HCT116 (cell line): ENCODE results near the gene EYA2. TPM values are rescaled to one million over a fixed set of nuclear protein-coding genes. Genes with fewer than 3 reads are reported as not detected.

Source experiments
- ATAC-seq: fragments of 200-7000 bp; cut with Tn5 transposase; 2 replicates; pipeline ENCODE4 v1.9.1; 2020; ENCODE audit warnings: mild to moderate bottlenecking, moderate library complexity
- BruUV-seq: library from RNA; stranded (reverse); fragments of 400-500 nt; replicated peaks from 2 replicates; lab custom pipeline; 2021; lab: Mats Ljungman, UMichigan
- CTCF ChIA-PET: fragments of 300-600 bp; sonication (Branson Sonifier 250); formaldehyde crosslinking; loops from one replicate; lab custom pipeline; 2021; ENCODE audit warnings: antibody characterized with exemption; lab: Charles Lee
- POLR2A ChIA-PET: fragments of 300-600, 350-600 bp; sonication (Branson Sonifier 250); formaldehyde crosslinking; loops from one replicate; lab custom pipeline; 2021; ENCODE audit warnings: antibody characterized with exemption; lab: Charles Lee
- RAD21 ChIA-PET, 2 experiments: fragments of 300-600 bp; sonication (Branson Sonifier 250); formaldehyde crosslinking; loops; one replicate each; lab custom pipeline; 2023; ENCODE audit warnings: low total read pairs in 2 of 2; ENCODE audit not compliant: uncharacterized antibody in 2 of 2, unreplicated experiment in 2 of 2, low non-redundant PET in 1 of 2; lab: Charles Lee
- DNase-seq: peaks from one replicate; pipeline ENCODE4 v3.0.0-alpha.2; 2010; ENCODE audit warnings: low read depth, low spot score
- H2AFZ ChIP-seq: fragments of 200-600 bp; shearing (Covaris generic), sonication (generic); 2 replicates; pipeline ENCODE4 v1.6.1; 2017; ENCODE audit warnings: low read depth, mixed run types, mixed read lengths, antibody characterized with exemption, low read length; ENCODE audit not compliant: poor library complexity, severe bottlenecking
- H3K27ac ChIP-seq: 2 replicates; pipeline ENCODE4 v1.5.1; 2012; ENCODE audit warnings: low read depth, low read length
- H3K27me3 ChIP-seq: fragments of 200-600 bp; sonication (generic); 2 replicates; pipeline ENCODE4 v1.6.1; 2016; ENCODE audit warnings: mixed run types, low read length, mixed read lengths; ENCODE audit not compliant: insufficient read depth
- H3K36me3 ChIP-seq, 2 experiments: fragments of 200-500 bp in 1 of 2; fragments of 200-600 bp in 1 of 2; sonication (Bioruptor generic) in 1 of 2; sonication (generic) in 1 of 2; 2 replicates each; pipeline versions ENCODE4 v1.5.1 to v1.6.1; 2014 to 2016; ENCODE audit warnings: low read length in 2 of 2, inconsistent platforms in 1 of 2, mixed read lengths in 1 of 2, mixed run types in 1 of 2; ENCODE audit not compliant: insufficient read depth in 2 of 2, control insufficient read depth in 1 of 2
- H3K4me1 ChIP-seq, 2 experiments: fragments of 200-600 bp in 1 of 2; sonication (generic) in 1 of 2; 2 replicates each; pipeline versions ENCODE4 v1.5.1 to v1.6.1; 2012 to 2017; ENCODE audit warnings: low read length in 2 of 2, inconsistent platforms in 1 of 2, mild to moderate bottlenecking in 1 of 2, mixed read lengths in 1 of 2, mixed run types in 1 of 2, moderate library complexity in 1 of 2; ENCODE audit not compliant: insufficient read depth in 2 of 2, control insufficient read depth in 1 of 2
- H3K4me2 ChIP-seq: fragments of 200-600 bp; sonication (generic); 2 replicates; pipeline ENCODE4 v1.6.1; 2017; ENCODE audit warnings: mixed run types, low read length, mixed read lengths
- H3K4me3 ChIP-seq, 2 experiments: fragments of 200-600 bp in 1 of 2; sonication (generic) in 1 of 2; replicated peaks in 1 of 2; 2 replicates each; pipeline ENCODE4 v1.5.1; 2011 to 2016; ENCODE audit warnings: low read length in 2 of 2, control low read depth in 1 of 2, low read depth in 1 of 2, mild to moderate bottlenecking in 1 of 2, mixed read lengths in 1 of 2, mixed run types in 1 of 2
- H3K79me2 ChIP-seq: fragments of 200-600 bp; sonication (generic); 2 replicates; pipeline ENCODE4 v1.6.1; 2017; ENCODE audit warnings: mild to moderate bottlenecking, mixed run types, low read length, moderate library complexity, mixed read lengths; ENCODE audit not compliant: insufficient read depth
- H3K9ac ChIP-seq: fragments of 200-600 bp; sonication (generic); 2 replicates; pipeline ENCODE4 v1.6.1; 2016; ENCODE audit warnings: low read length, mixed read lengths
- H3K9me2 ChIP-seq: fragments of 200-600 bp; sonication (generic), shearing (Covaris generic); 2 replicates; pipeline ENCODE4 v1.6.1; 2017; ENCODE audit warnings: mixed run types, mild to moderate bottlenecking, moderate library complexity; ENCODE audit not compliant: insufficient read depth
- H3K9me3 ChIP-seq, 2 experiments: fragments of 200-500 bp in 1 of 2; fragments of 200-600 bp in 1 of 2; sonication (Bioruptor generic) in 1 of 2; sonication (generic) in 1 of 2; 2 replicates each; pipeline ENCODE4 v1.6.1; 2014 to 2017; ENCODE audit warnings: low read length in 2 of 2, mixed read lengths in 2 of 2, inconsistent platforms in 1 of 2, low read depth in 1 of 2, mild to moderate bottlenecking in 1 of 2, mixed run types in 1 of 2, moderate library complexity in 1 of 2; ENCODE audit not compliant: control insufficient read depth in 1 of 2, insufficient read depth in 1 of 2
- H4K20me1 ChIP-seq: fragments of 200-600 bp; sonication (generic), shearing (Covaris generic); 2 replicates; pipeline ENCODE4 v1.6.1; 2017; ENCODE audit warnings: mixed run types, mild to moderate bottlenecking, moderate library complexity; ENCODE audit not compliant: insufficient read depth
- CBX3 ChIP-seq: IDR thresholded peaks from 2 replicates; pipeline ENCODE4 v1.6.1; 2012; ENCODE audit warnings: low read depth
- CEBPB ChIP-seq: IDR thresholded peaks from 2 replicates; pipeline ENCODE4 v1.6.1; 2012; ENCODE audit warnings: low read depth
- ELF1 ChIP-seq: IDR thresholded peaks from 2 replicates; pipeline ENCODE4 v1.6.1; 2012; ENCODE audit warnings: low read depth, borderline replicate concordance
- EZH2phosphoT487 ChIP-seq: fragments of 200-600 bp; IDR thresholded peaks from 2 replicates; pipeline ENCODE4 v1.6.1; 2018; ENCODE audit warnings: antibody characterized with exemption, borderline replicate concordance
- FOSL1 ChIP-seq: IDR thresholded peaks from 2 replicates; pipeline ENCODE4 v1.6.1; 2012; ENCODE audit warnings: low read depth
- JUND ChIP-seq: IDR thresholded peaks from 2 replicates; pipeline ENCODE4 v1.6.1; 2012
- POLR2AphosphoS5 ChIP-seq: IDR thresholded peaks from 2 replicates; pipeline ENCODE4 v1.6.1; 2011; ENCODE audit warnings: mild to moderate bottlenecking, low read depth, low read length, moderate library complexity
- RAD21 ChIP-seq: IDR thresholded peaks from 2 replicates; pipeline ENCODE4 v1.6.1; 2012; ENCODE audit warnings: low read depth, mild to moderate bottlenecking
- SIN3A ChIP-seq: IDR thresholded peaks from 2 replicates; pipeline ENCODE4 v1.6.1; 2012; ENCODE audit warnings: low read depth
- TCF7L2 ChIP-seq: IDR thresholded peaks from 2 replicates; pipeline ENCODE4 v1.7.0; 2011; ENCODE audit warnings: borderline replicate concordance, inconsistent platforms; ENCODE audit not compliant: insufficient read depth, insufficient read length; ENCODE audit errors: extremely low read depth
- YY1 ChIP-seq: IDR thresholded peaks from 2 replicates; pipeline ENCODE4 v1.6.1; 2011; ENCODE audit warnings: low read length, low read depth, moderate library complexity, mild to moderate bottlenecking; ENCODE audit not compliant: insufficient replicate concordance; ENCODE audit errors: extremely low read depth
- ZFX ChIP-seq: fragments of 450-650 bp; IDR thresholded peaks from 2 replicates; pipeline ENCODE4 v1.6.1; 2017
- ZNF274 ChIP-seq: fragments of 200-500 bp; sonication (Bioruptor generic); IDR thresholded peaks from 2 replicates; pipeline ENCODE4 v1.6.1; 2014; ENCODE audit warnings: mild to moderate bottlenecking, low read depth, low read length, inconsistent platforms
- intact Hi-C: fragments of 100-400 bp; cut with micrococcal nuclease; formaldehyde crosslinking; loops from 2 replicates; pipeline ENCODE4 v1.10.0; 2022
- total RNA-seq: library from RNA; stranded (reverse); gene quantifications from one replicate; pipeline ENCODE4 v1.2.1, GENCODE V29; 2021; ENCODE audit not compliant: unreplicated experiment
- TF ChIP-seq, protein P1 (sequence below): IDR thresholded peaks from 2 replicates; pipeline ENCODE4 v1.6.1; 2012
- TF ChIP-seq, protein P2 (sequence below): IDR thresholded peaks from 2 replicates; pipeline ENCODE4 v1.6.1; 2011; ENCODE audit warnings: mild to moderate bottlenecking, low read length, moderate library complexity; ENCODE audit not compliant: insufficient replicate concordance; ENCODE audit errors: extremely low read depth
- TF ChIP-seq, protein P3 (sequence below): IDR thresholded peaks from 2 replicates; pipeline ENCODE4 v1.6.1; 2012; ENCODE audit warnings: low read depth

EYA2 gene
- total RNA-seq, 1 experiment from 2014 or later: not detected

DNA sequence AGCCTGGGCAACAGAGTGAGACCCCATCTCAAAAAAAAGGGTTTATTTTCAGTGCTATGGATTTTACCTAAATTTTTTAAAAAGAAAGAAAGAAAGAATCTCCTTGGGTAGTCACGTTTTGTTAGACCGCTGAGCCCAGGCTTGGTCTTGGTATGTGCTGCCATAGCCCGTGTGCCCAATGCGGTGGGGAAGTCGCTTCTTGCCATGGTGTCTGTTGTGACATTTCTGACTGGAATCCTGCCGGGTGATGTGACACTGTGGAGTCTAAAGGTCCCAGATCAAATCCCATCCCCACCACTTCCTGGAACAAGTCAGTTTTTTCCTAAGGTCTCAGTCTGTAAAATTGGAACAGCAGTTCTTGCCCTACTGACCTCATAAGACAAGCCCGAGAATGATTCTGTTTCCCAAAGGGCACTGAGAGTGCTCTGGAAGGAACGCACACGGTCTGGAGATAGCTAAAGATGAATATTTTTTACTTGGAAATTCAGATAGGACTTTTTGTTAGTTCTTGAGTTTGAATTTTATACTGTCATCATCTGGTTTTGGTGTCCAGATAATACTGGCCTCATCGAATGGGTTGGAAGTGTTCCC lies 225.8 kb downstream of the EYA2 start:
- Histone ChIP-seq H3K79me2 (no peaks in the 10 kb centered on the region), H2AFZ (no peak overlapping the region), H3K27ac (no peak overlapping the region), H3K4me3 (no peak overlapping the region), H3K27me3 (no peaks in the 10 kb centered on the region)
- intact Hi-C loops: no loop called here
- DNase-seq (no peak), ATAC-seq (no peak)
- RAD21 ChIA-PET: no interaction called here
- POLR2A ChIA-PET: no interaction called here
- no peak for TF ChIP-seq YY1
- no peak for TF ChIP-seq TCF7L2
- TF ChIP-seq CEBPB: no peak
- TF ChIP-seq POLR2AphosphoS5: no peak
- TF ChIP-seq CBX3: no peak
- TF ChIP-seq JUND: no peak
- no peak for TF ChIP-seq ELF1
- TF ChIP-seq FOSL1: no peak
- no peak for TF ChIP-seq SIN3A
- no peak for TF ChIP-seq RAD21
- TF ChIP-seq EZH2phosphoT487: no peak
- TF ChIP-seq, all 23 proteins: peak for 0
- H3K4me2 ChIP-seq: no peak overlapping the region
- no TSS peak for BruUV-seq
- CTCF ChIA-PET: no interaction called here
- H3K36me3 ChIP-seq: no peaks in the 10 kb centered on the region
- no peak overlapping the region for H3K9ac ChIP-seq
- peaks cover 8 to 20% of the 10 kb centered on the region in 2 experiments for H3K4me1 ChIP-seq
- H3K9me3 ChIP-seq: no peaks in the 10 kb centered on the region
- no peaks in the 10 kb centered on the region for H3K9me2 ChIP-seq
- H4K20me1 ChIP-seq: no peaks in the 10 kb centered on the region

DNA sequence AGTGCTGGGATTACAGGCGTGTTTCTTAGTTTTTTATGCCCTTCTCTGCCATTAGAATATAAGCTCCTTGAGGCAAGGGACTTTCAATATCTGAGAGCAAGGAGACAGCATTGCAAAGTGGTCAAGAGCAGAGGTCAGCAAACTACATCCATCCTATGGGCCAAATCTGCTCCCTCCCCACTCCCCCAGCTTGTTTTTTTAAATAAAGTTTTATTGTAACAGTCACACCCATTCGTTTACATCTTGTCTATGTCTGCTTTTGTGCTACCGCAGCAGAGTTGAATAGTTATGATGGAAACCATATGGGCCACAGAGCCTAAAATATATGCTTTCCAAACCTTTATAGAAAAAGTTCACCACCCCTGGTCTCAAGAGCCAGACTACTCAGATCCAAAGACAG lies 227.9 kb downstream of the EYA2 start:
- H3K9ac ChIP-seq: no peak overlapping the region
- no peaks in the 10 kb centered on the region for H3K36me3 ChIP-seq
- CTCF ChIA-PET: no interaction called here
- no peaks in the 10 kb centered on the region for H3K9me3 ChIP-seq
- POLR2A ChIA-PET: no interaction called here
- no peaks in the 10 kb centered on the region for H3K79me2 ChIP-seq
- intact Hi-C loops: no loop called here
- no peak overlapping the region for H3K4me3 ChIP-seq
- ATAC-seq (no peak), DNase-seq (no peak)
- BruUV-seq: no TSS peak
- no peaks in the 10 kb centered on the region for H3K9me2 ChIP-seq
- no peak overlapping the region for H3K4me2 ChIP-seq
- RAD21 ChIA-PET: no interaction called here
- H2AFZ ChIP-seq: no peak overlapping the region
- no peaks in the 10 kb centered on the region for H4K20me1 ChIP-seq
- H3K27ac ChIP-seq: no peak overlapping the region
- peaks cover 14 to 28% of the 10 kb centered on the region in 2 experiments for H3K4me1 ChIP-seq
- H3K27me3 ChIP-seq: no peaks in the 10 kb centered on the region
- TF ChIP-seq ZNF274 (no peak), ELF1 (no peak), EZH2phosphoT487 (no peak), TCF7L2 (no peak), ZFX (no peak)
- TF ChIP-seq, protein P1, sequence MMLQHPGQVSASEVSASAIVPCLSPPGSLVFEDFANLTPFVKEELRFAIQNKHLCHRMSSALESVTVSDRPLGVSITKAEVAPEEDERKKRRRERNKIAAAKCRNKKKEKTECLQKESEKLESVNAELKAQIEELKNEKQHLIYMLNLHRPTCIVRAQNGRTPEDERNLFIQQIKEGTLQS: no peak
- TF ChIP-seq, protein P2, sequence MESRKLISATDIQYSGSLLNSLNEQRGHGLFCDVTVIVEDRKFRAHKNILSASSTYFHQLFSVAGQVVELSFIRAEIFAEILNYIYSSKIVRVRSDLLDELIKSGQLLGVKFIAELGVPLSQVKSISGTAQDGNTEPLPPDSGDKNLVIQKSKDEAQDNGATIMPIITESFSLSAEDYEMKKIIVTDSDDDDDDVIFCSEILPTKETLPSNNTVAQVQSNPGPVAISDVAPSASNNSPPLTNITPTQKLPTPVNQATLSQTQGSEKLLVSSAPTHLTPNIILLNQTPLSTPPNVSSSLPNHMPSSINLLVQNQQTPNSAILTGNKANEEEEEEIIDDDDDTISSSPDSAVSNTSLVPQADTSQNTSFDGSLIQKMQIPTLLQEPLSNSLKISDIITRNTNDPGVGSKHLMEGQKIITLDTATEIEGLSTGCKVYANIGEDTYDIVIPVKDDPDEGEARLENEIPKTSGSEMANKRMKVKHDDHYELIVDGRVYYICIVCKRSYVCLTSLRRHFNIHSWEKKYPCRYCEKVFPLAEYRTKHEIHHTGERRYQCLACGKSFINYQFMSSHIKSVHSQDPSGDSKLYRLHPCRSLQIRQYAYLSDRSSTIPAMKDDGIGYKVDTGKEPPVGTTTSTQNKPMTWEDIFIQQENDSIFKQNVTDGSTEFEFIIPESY: no peak
- TF ChIP-seq, protein P3, sequence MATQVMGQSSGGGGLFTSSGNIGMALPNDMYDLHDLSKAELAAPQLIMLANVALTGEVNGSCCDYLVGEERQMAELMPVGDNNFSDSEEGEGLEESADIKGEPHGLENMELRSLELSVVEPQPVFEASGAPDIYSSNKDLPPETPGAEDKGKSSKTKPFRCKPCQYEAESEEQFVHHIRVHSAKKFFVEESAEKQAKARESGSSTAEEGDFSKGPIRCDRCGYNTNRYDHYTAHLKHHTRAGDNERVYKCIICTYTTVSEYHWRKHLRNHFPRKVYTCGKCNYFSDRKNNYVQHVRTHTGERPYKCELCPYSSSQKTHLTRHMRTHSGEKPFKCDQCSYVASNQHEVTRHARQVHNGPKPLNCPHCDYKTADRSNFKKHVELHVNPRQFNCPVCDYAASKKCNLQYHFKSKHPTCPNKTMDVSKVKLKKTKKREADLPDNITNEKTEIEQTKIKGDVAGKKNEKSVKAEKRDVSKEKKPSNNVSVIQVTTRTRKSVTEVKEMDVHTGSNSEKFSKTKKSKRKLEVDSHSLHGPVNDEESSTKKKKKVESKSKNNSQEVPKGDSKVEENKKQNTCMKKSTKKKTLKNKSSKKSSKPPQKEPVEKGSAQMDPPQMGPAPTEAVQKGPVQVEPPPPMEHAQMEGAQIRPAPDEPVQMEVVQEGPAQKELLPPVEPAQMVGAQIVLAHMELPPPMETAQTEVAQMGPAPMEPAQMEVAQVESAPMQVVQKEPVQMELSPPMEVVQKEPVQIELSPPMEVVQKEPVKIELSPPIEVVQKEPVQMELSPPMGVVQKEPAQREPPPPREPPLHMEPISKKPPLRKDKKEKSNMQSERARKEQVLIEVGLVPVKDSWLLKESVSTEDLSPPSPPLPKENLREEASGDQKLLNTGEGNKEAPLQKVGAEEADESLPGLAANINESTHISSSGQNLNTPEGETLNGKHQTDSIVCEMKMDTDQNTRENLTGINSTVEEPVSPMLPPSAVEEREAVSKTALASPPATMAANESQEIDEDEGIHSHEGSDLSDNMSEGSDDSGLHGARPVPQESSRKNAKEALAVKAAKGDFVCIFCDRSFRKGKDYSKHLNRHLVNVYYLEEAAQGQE: no peak
